Measurements from ENCODE around the gene KCNJ10.

DNA sequence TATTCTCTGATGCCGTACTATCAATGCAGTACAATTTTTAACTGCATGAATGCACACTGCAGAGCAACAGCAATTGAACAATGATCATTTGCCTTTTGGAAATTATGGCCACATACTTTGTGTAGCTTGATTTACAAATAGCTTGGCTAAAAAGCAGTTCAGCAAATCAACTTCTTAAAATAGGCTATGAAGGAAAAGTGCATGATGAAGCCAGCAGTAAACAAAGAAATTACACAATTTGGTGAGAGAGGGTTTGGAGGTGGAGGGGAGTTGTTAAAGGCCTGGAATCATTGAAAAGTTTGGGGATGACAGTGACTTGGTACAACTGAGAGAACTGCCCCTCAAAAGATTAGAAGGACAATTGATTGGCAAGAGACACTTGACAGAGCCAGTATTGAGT is 44.6 kb downstream of the KCNJ10 start:
- TF ChIP-seq EZH2 (IDR thresholded peaks at IDR 0.05; ENCODE audit: borderline replicate concordance, low read depth, low read length, severe bottlenecking) (no peak), CTCF (IDR thresholded peaks at IDR 0.05; ENCODE audit: borderline replicate concordance, extremely low read depth, low read length, poor library complexity, severe bottlenecking) (no peak)
